Amniotic stem cell (primary cell): ENCODE measurements around the gene PTCH1.

Source experiments
- DNase-seq: peaks from one replicate; lab custom pipeline; 2025; lab: John Stamatoyannopoulos, UW

The PTCH1 gene

GRCh38 chr9:95463148-95464060 lies 53.4 kb downstream of the PTCH1 start:
- no peak for DNase-seq

DNA sequence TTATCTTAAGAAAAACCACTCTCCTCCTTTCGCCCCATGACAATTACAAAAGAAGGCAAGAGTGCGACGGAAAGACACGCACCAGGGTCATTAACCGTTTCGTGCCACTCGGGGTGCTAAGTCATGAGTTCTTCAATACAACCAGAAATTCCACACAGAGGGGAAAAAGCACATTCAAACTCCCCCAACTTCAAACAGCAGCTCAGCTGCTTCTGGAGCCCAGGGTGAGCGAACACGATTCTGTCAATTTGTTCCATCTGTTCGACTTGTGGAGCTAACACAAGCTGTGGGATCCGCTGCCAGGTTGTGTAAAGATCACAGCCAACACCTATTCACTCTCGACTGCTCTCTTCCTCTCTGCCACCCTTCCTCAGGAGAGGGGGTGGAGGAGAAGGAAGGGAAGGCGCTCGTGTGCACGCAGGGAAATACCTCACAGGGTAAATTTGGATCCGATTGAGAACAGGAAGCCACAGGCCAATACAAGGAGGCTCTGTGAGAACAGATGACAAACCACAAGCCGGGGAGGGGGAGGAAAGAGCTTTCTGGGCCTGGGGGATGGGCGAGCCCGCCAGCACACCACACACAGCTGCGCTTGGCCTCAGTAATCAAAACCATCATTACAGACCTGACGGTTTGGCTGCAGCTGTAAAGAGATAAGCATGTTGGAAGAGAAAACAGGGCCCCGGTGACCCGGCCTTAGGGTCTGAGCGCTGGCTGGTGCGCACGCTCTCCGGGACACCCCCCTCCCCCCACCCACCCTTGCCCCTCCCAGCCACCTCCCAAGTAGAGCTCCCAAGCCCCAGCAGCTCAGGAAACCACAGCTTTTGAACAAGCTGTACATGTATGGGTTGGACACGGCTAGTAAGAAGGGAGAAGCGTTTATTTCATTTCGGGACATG lies 54.3 kb downstream of the PTCH1 start:
- peak; percentile 3 for DNase-seq

GRCh38 chr9:95461448-95462248 lies 55.1 kb downstream of the PTCH1 start:
- no peak for DNase-seq

- DNase-seq: no peak
Measured at GRCh38 chr9:95460518-95461164, 56.1 kb downstream of the PTCH1 start.

DNA sequence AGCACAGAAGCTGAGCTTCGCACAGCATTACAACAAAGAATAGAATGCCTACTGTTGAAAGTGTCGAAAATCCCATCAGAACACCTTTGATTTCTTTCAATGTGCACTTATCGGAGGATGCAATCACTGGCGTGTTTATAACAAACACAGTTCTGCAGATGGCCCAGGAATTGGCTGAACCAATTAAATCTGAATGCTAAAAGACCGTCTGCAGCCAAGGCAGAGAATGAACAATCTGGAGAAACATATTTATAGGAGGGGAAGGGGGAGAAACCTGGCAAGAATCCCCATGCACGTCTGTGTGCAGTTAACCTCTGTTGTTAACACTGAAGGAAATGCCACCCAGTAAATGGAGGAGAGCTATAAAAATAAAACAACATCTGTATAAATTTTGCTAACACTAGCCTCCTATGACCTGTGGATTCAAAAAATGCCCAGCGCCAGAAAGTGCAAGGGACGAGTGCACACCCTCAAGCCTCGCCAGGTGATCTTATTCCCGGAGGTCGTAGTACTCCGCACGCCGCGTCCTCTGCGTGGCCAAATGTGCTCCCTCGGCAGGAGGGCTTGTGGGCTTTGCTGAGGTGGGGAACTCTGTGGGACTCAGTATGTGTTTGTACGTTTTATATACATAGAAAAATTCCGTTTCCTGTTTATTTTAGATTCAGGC lies 56.8 kb downstream of the PTCH1 start:
- no peak for DNase-seq

- no peak for DNase-seq
Measured at GRCh38 chr9:95459178-95459577, 57.6 kb downstream of the PTCH1 start.

DNA sequence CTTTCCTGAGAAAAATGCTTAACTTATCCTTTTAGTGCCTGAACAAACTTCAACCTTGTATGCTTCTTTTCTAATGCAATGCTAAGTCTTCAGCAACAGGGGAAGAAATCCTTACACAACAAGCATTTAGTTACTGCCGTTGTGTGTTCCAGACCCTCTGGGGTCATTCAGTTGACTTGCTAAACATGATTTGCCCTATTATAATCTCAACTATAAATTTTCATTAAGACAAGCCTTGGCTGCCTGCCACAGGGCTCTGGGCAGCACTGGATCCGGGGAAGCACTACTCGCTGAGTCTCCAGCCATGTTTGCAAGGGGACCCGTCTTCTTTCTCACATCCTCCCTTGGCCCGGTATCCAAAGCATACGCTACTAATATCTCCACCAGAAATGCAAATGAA lies 58.1 kb downstream of the PTCH1 start:
- no peak for DNase-seq

GRCh38 chr9:95457769-95458168 lies 59.0 kb downstream of the PTCH1 start:
- no peak for DNase-seq

GRCh38 chr9:95455714-95456113 lies 61.1 kb downstream of the PTCH1 start:
- no peak for DNase-seq

DNA sequence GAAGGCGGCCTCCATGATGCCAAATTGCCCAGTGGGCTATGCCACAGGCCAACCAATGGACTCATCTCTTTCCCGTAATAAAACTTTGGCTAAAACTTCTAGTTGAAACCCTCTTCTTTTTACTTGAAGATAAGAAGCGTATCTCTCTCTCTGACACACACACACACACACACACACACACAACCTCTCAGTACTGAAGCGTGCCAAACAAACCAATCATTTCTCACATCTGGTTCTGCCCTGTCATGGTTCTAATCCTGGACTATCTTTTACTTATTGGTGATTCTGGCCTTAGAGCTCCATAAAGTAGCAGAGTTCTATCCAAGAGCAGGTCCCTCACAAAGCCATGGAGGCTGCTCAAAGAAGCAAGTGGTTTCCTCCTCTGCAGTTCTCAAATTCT lies 64.6 kb downstream of the PTCH1 start:
- no peak for DNase-seq

GRCh38 chr9:95451065-95451426 lies 65.7 kb downstream of the PTCH1 start:
- no peak for DNase-seq

GRCh38 chr9:95450171-95451064 lies 66.4 kb downstream of the PTCH1 start:
- no peak for DNase-seq

DNA sequence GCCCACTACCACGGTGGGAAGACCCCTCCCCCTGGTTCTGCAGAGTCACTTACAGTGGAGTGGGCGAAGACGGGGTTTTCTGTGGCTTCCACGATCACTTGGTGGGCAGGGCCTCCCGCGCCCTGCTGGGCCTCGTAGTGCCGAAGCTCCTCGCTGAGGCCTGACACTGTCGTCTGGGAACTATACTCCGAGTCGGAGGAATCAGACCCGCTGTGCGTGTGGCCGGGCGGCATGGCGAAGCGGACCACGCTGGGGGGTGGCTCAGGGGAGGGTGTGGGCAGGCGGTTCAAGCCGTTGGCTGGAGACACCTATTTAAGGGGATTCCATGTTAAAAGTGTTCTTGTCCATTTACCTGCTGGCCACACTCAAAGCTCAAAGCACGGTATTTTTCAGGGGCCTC lies 67.8 kb downstream of the PTCH1 start:
- no peak for DNase-seq

GRCh38 chr9:95447660-95448420 lies 68.9 kb downstream of the PTCH1 start:
- DNase-seq: no peak

- DNase-seq: no peak
Measured at GRCh38 chr9:95446984-95447383, 69.8 kb downstream of the PTCH1 start.

DNA sequence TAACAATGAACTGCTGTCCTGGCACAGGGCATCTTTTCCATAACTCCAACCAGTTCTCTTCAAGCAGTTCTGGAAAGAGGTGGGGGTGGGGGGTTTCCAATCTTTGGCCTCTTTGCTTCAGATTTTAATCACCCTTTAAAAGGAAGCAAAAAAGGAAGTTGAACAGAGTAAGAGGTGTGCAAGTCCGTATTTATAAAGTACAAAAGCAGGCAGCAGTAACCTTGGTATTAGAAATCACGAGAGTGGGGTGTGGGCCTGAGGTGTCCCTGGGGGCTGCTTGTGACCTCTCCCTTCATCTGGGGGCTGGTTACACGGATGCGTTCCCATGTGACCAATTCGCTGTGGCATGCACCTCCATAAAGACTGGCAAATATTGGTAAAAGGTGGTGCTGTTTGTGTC lies 70.5 kb downstream of the PTCH1 start:
- DNase-seq: no peak

- no peak for DNase-seq
Measured at GRCh38 chr9:95444160-95444559, 72.6 kb downstream of the PTCH1 start.

GRCh38 chr9:95443301-95443700 lies 73.5 kb downstream of the PTCH1 start:
- DNase-seq: no peak

DNA sequence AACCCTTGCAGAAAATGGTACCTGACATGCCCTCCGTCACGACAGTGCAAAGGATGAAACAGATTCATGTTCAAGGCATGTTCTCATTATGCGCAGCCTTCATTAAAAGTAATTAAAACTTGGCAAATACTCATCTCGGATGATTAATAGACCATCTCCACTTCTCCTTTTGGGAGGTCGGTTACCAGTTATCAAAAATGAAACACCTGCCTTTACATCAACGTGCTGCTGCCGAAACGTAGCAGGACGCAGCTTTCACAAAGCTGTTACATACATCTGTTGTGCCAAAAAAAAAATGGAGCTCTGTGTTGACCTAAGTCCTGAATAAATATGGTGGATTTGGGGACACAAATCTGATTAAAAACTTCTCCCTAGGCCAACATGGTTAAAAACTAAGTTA lies 75.7 kb downstream of the PTCH1 start:
- DNase-seq: no peak
